ENCODE data around the gene GGTA1.
A peak's percentile ranks its signal among the peaks of the same experiment; 100 is the strongest.

Gene GGTA1

DNA sequence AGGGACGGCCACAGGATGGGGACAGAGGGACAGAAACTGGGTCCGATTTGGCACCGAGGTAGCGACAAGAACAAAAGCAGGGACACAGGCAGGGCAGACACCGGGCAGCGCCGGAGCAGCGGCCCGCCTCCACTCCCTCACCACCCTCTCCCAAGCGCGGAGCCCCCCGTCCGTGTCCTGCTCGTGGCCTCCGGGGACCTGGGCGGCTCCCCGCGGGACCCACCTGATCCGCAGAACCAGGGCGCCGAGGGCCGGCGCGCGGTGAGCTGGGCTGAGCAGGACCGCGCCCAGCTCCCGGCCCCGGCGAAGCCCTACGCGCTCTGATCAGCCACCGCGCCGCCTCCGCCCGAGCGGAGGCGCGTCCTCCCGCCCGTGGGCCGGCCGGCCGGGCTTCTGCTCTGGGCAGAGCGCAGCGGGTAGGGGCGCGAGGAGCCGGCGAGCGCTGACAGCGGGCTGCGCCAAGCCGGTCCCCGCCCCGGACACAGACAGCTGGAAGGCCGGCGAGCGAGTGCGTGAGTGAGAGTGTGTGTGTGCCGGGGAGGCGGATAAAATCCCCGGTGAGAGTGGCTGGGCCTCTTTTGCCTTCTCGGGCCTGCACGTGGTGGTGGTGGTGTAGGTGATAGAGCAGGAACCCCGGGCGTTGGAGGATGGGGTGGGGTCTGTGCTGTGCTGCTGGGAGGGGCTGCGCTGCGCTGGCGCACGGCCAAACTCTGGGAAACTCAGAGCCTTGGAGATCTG, at the start of gene GGTA1:
Gene GGTA1 (minus strand): TSS at position 418 of the 738 bp plus-strand sequence. CDS start 31,922 bp downstream, outside the sequence.
- TF ChIP-seq BHLHE40 (IDR thresholded peaks at IDR 0.05; ENCODE audit: borderline replicate concordance) (no peak), L3MBTL2 (conservative IDR thresholded peaks at IDR 0.05) (peak; percentile 87)
- ChIA-PET POLR2A (interaction anchor here (1.9 kb wide), 1 partner anchor 9 kb away, joined by 10 read pairs; no protein-coding TSS in a partner anchor), CTCF (interaction anchor here (0.7 to 1.5 kb wide), 2 partner anchors 46 to 51 kb away, joined by 3 read pairs; no protein-coding TSS in a partner anchor)
- DNase-seq (ENCODE audit: extremely low spot score), result peak; percentile 70

GRCh38 chr9:121548666-121549065, 49.0 kb upstream of the GGTA1 start:
- CTCF ChIA-PET, result no interaction called here
- POLR2A ChIA-PET, result no interaction called here
- DNase-seq (ENCODE audit: extremely low spot score), result no peak
- TF ChIP-seq FOXA1 (IDR thresholded peaks at IDR 0.05) (no peak), TARDBP (IDR thresholded peaks at IDR 0.05) (no peak), BHLHE40 (IDR thresholded peaks at IDR 0.05; ENCODE audit: borderline replicate concordance) (no peak), L3MBTL2 (conservative IDR thresholded peaks at IDR 0.05) (no peak), FOXM1 (IDR thresholded peaks at IDR 0.05; ENCODE audit: borderline replicate concordance) (no peak), ELF4 (IDR thresholded peaks at IDR 0.05) (no peak), NFRKB (IDR thresholded peaks at IDR 0.05) (no peak)
- TF ChIP-seq, protein P1, sequence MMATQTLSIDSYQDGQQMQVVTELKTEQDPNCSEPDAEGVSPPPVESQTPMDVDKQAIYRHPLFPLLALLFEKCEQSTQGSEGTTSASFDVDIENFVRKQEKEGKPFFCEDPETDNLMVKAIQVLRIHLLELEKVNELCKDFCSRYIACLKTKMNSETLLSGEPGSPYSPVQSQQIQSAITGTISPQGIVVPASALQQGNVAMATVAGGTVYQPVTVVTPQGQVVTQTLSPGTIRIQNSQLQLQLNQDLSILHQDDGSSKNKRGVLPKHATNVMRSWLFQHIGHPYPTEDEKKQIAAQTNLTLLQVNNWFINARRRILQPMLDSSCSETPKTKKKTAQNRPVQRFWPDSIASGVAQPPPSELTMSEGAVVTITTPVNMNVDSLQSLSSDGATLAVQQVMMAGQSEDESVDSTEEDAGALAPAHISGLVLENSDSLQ (IDR thresholded peaks at IDR 0.05), result no peak

DNA sequence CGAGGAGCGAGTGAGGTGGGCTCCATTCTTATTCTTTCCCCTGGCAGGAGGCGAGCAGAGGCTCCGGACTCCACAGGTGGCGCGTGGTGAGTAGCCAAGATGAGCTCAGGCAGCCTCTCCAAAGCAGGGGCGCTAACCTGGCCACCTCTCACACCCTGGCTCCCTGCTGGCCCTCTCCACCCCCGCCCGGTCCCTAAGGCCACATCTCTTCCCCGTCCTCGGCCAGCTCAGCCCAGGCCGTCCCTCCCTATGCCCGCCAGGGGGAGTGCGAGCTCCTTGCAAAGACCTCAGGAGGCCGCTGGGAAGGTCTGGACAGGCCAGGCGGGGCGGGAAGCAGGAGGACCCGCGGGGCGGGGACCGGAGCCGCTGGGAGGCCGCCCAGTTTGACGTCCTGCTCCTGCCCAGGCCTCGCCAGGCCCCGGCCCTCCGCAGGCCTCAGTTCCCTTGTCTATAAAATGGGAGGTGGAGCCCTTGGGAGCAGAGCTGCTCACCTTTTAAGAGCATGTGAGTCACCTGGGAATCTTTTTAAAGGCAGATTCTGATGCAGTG, 46.3 kb upstream of the GGTA1 start:
- peak; percentile 93 for DNase-seq (ENCODE audit: extremely low spot score)
- POLR2A ChIA-PET, result interaction anchor here (0.6 to 1.0 kb wide), 4 partner anchors 35 to 580 kb away, joined by 3 to 5 read pairs (median 3); no protein-coding TSS in a partner anchor
- CTCF ChIA-PET, result interaction anchor here (0.5 to 1.7 kb wide), 17 partner anchors 9 to 444 kb away, joined by 3 to 7 read pairs (median 3); no protein-coding TSS in a partner anchor
- TF ChIP-seq, protein P1 (IDR thresholded peaks at IDR 0.05), result no peak
- TF ChIP-seq SP1 (IDR thresholded peaks at IDR 0.05), result no peak
- 0 out of 2 replicates have a peak, but pooled peaks have one; percentile 23 for TF ChIP-seq HDGF (IDR thresholded peaks at IDR 0.05; ENCODE audit: borderline replicate concordance)
- peak; percentile 71 for TF ChIP-seq L3MBTL2 (conservative IDR thresholded peaks at IDR 0.05)

- CTCF ChIA-PET, result interaction anchor here (0.5 to 1.7 kb wide), 15 partner anchors 10 to 445 kb away, joined by 3 to 7 read pairs (median 3); no protein-coding TSS in a partner anchor
- POLR2A ChIA-PET, result interaction anchor here (0.6 to 1.0 kb wide), 2 partner anchors 36 to 147 kb away, joined by 3 read pairs; no protein-coding TSS in a partner anchor
- no peak for DNase-seq (ENCODE audit: extremely low spot score)
- TF ChIP-seq ZNF384 (IDR thresholded peaks at IDR 0.05) (peak; percentile 26; the same call in 1 of the 2 replicates), TARDBP (IDR thresholded peaks at IDR 0.05) (no peak)
- TF ChIP-seq, protein P1 (IDR thresholded peaks at IDR 0.05), result no peak
Observed at GRCh38 chr9:121545150-121545874, 45.7 kb upstream of the GGTA1 start.

GRCh38 chr9:121542025-121542424, 42.4 kb upstream of the GGTA1 start:
- CTCF ChIA-PET, result interaction anchor here (1.7 kb wide), 1 partner anchor 8 kb away, joined by 5 read pairs; no protein-coding TSS in a partner anchor
- DNase-seq (ENCODE audit: extremely low spot score), result no peak
- TF ChIP-seq FOXM1 (IDR thresholded peaks at IDR 0.05; ENCODE audit: borderline replicate concordance) (no peak), LEF1 (IDR thresholded peaks at IDR 0.05; ENCODE audit: borderline replicate concordance) (no peak), CTBP1 (IDR thresholded peaks at IDR 0.05; ENCODE audit: borderline replicate concordance) (no peak), BHLHE40 (IDR thresholded peaks at IDR 0.05; ENCODE audit: borderline replicate concordance) (no peak), FOXA1 (IDR thresholded peaks at IDR 0.05) (no peak), NFRKB (IDR thresholded peaks at IDR 0.05) (no peak), ELF4 (IDR thresholded peaks at IDR 0.05) (no peak), FOXK2 (IDR thresholded peaks at IDR 0.05) (no peak), ZNF384 (IDR thresholded peaks at IDR 0.05) (no peak), HDGF (IDR thresholded peaks at IDR 0.05; ENCODE audit: borderline replicate concordance) (no peak), SUZ12 (IDR thresholded peaks at IDR 0.05) (no peak), SP1 (IDR thresholded peaks at IDR 0.05) (no peak), ARNT (IDR thresholded peaks at IDR 0.05) (no peak), TARDBP (IDR thresholded peaks at IDR 0.05) (no peak), L3MBTL2 (conservative IDR thresholded peaks at IDR 0.05) (no peak)
- TF ChIP-seq, protein P1 (IDR thresholded peaks at IDR 0.05), result no peak
- POLR2A ChIA-PET, result no interaction called here

Data from HEK293T (cell line).